HepG2 (cell line): ENCODE measurements around the gene SSBP1. TPM values are rescaled to one million over a fixed set of nuclear protein-coding genes. Genes with fewer than 3 reads are reported as not detected.

Experiments used
- ATAC-seq: fragments of 200-7000 bp; cut with Tn5 transposase; 3 replicates; pipeline ENCODE4 v1.9.1; 2020; ENCODE audit warnings: mild to moderate bottlenecking, moderate library complexity
- BruUV-seq: library from RNA; stranded (reverse); fragments of 400-500 nt; replicated peaks from 2 replicates; lab custom pipeline; 2021; lab: Mats Ljungman, UMichigan
- CTCF ChIA-PET: fragments of 300-600 bp; formaldehyde crosslinking; extraction: SDS; loops from one replicate; lab custom pipeline; 2021; ENCODE audit warnings: low total read pairs, inconsistent platforms, low intra/inter-chr PET ratio; lab: Yijun Ruan, JAX
- POLR2A ChIA-PET: fragments of 350-600 bp; sonication (Branson Sonifier 250); formaldehyde crosslinking; loops from one replicate; lab custom pipeline; 2020; ENCODE audit warnings: antibody characterized with exemption, inconsistent platforms; lab: Yijun Ruan, JAX
- DNase-seq: peaks from one replicate; pipeline ENCODE4 v3.0.0-alpha.2; 2015; ENCODE audit warnings: low spot score
- FAIRE-seq: peaks from 3 replicates; lab custom pipeline; 2011; peaks lifted over from hg19 to GRCh38; lab: Jason Lieb, UNC
- H2AFZ ChIP-seq: one replicate; pipeline ENCODE4 v1.6.1; 2011; ENCODE audit warnings: low read length, inconsistent platforms
- H3K27ac ChIP-seq: fragments of 300-600 bp; 3 replicates; pipeline ENCODE4 v1.8.0; 2011; ENCODE audit warnings: mixed run types, mild to moderate bottlenecking, mixed read lengths, low read length, inconsistent platforms; ENCODE audit not compliant: insufficient read depth; ENCODE audit errors: extremely low read length
- H3K27me3 ChIP-seq, 2 experiments: fragments of 200-600 bp in 1 of 2; 2 replicates in 1 of 2; 3 replicates in 1 of 2; pipeline versions ENCODE4 v1.6.0 to v1.8.0; 2011; ENCODE audit warnings: low read length in 2 of 2, mild to moderate bottlenecking in 2 of 2, moderate library complexity in 2 of 2, inconsistent platforms in 1 of 2; ENCODE audit not compliant: insufficient read depth in 2 of 2, control insufficient read depth in 1 of 2
- H3K36me3 ChIP-seq, 2 experiments: fragments of 200-600 bp in 1 of 2; replicated peaks in 1 of 2; 2 replicates in 1 of 2; 3 replicates in 1 of 2; pipeline versions ENCODE4 v1.5.1 to v1.8.0; 2011; ENCODE audit warnings: low read length in 2 of 2, inconsistent platforms in 1 of 2; ENCODE audit not compliant: insufficient read depth in 2 of 2, control insufficient read depth in 1 of 2
- H3K4me1 ChIP-seq: 2 replicates; pipeline ENCODE4 v1.5.1; 2012; ENCODE audit warnings: low read length, inconsistent platforms; ENCODE audit not compliant: insufficient read depth
- H3K4me2 ChIP-seq: 2 replicates; pipeline ENCODE4 v1.6.0; 2011; ENCODE audit warnings: low read depth, low read length, inconsistent platforms
- H3K4me3 ChIP-seq, 3 experiments: fragments of 200-600 bp in 1 of 3; sonication (generic), shearing (Covaris generic) in 1 of 3; replicated peaks in 1 of 3; 2 replicates each; pipeline ENCODE4 v1.5.1; 2011 to 2016; ENCODE audit warnings: low read length in 3 of 3, inconsistent platforms in 2 of 3, low read depth in 2 of 3, mild to moderate bottlenecking in 2 of 3, control low read depth in 1 of 3, mixed read lengths in 1 of 3; ENCODE audit not compliant: insufficient read depth in 1 of 3
- H3K79me2 ChIP-seq: one replicate; pipeline ENCODE4 v1.6.1; 2011; ENCODE audit warnings: low read length, inconsistent platforms; ENCODE audit not compliant: insufficient read depth
- H3K9ac ChIP-seq: 2 replicates; pipeline ENCODE4 v1.6.0; 2011; ENCODE audit warnings: mild to moderate bottlenecking, low read depth, low read length, inconsistent platforms; ENCODE audit not compliant: insufficient read depth
- H3K9me3 ChIP-seq: 2 replicates; pipeline ENCODE4 v1.5.1; 2012; ENCODE audit warnings: mild to moderate bottlenecking, low read length
- H4K20me1 ChIP-seq: 2 replicates; pipeline ENCODE4 v1.6.0; 2011; ENCODE audit warnings: inconsistent platforms, mild to moderate bottlenecking, low read length, moderate library complexity; ENCODE audit not compliant: insufficient read depth
- ARNTL ChIP-seq: sonication (generic); formaldehyde crosslinking; IDR thresholded peaks from 2 replicates; pipeline ENCODE4 v1.4.0; 2020; ENCODE audit warnings: mild to moderate bottlenecking, missing genetic modification reagents
- MIXL1 ChIP-seq: IDR thresholded peaks from 2 replicates; pipeline ENCODE4 v1.6.1; 2016
- MTF1 ChIP-seq: sonication (generic); formaldehyde crosslinking; IDR thresholded peaks from 2 replicates; pipeline ENCODE4 v1.5.0; 2020; ENCODE audit warnings: missing genetic modification reagents
- MXD4 ChIP-seq: IDR thresholded peaks from 2 replicates; pipeline ENCODE4 v1.6.1; 2016; ENCODE audit warnings: mild to moderate bottlenecking, missing biosample characterization, missing genetic modification reagents
- TAF1 ChIP-seq: sonication (generic); formaldehyde crosslinking; IDR thresholded peaks from 2 replicates; pipeline ENCODE4 v1.4.0; 2020; ENCODE audit warnings: missing genetic modification reagents
- ZC3H13 ChIP-seq: sonication (generic); formaldehyde crosslinking; IDR thresholded peaks from 2 replicates; pipeline ENCODE4 v1.8.1; 2023; ENCODE audit warnings: mild to moderate bottlenecking, missing genetic modification reagents, moderate library complexity
- ZEB1 ChIP-seq: IDR thresholded peaks from 2 replicates; pipeline ENCODE4 v1.6.1; 2012; ENCODE audit warnings: mild to moderate bottlenecking, low read depth, inconsistent platforms; ENCODE audit not compliant: insufficient replicate concordance
- ZNF331 ChIP-seq: sonication (generic); formaldehyde crosslinking; IDR thresholded peaks from 2 replicates; pipeline ENCODE4 v1.4.0; 2020; ENCODE audit warnings: missing genetic modification reagents
- ZNF577 ChIP-seq: sonication (generic); formaldehyde crosslinking; IDR thresholded peaks from 2 replicates; pipeline ENCODE4 v1.4.0; 2020; ENCODE audit warnings: mild to moderate bottlenecking, low read depth, missing genetic modification reagents, borderline replicate concordance
- ZNF660 ChIP-seq: sonication (generic); formaldehyde crosslinking; IDR thresholded peaks from 2 replicates; pipeline ENCODE4 v1.5.1; 2020; ENCODE audit warnings: mild to moderate bottlenecking, low read depth, missing genetic modification reagents, borderline replicate concordance
- WGBS: methylation state at CpG from one replicate; pipeline ENCODE4 v1.1.6; 2017; ENCODE audit warnings: low lambda C conversion rate; 5-methylcytosine and 5-hydroxymethylcytosine counted together
- in situ Hi-C: cut with HindIII; loops from 2 replicates; pipeline ENCODE4 v1.10.0; 2017; ENCODE audit warnings: low pct_unique_long_range_greater_than_20kb; ENCODE audit not compliant: extremely low pct_ligation_motif_present
- intact Hi-C: fragments of 100-400 bp; cut with micrococcal nuclease; formaldehyde crosslinking; loops from one replicate; pipeline ENCODE4 v1.10.0; 2022; ENCODE audit not compliant: unreplicated experiment
- polyA plus RNA-seq, 8 experiments: library from polyadenylated mRNA; depleted of rRNA in 3 of 8; stranded (reverse) in 7 of 8; unstranded in 1 of 8; fragments of >200 nt; fragmentation: Illumina TruSeq in 4 of 8; extraction: Trizol in 4 of 8; gene quantifications; 2 replicates each; pipeline versions ENCODE4 v1.2.1 to v1.2.3, GENCODE V29; 2011 to 2016; ENCODE audit warnings: low read depth in 4 of 8, missing spikeins in 1 of 8, mixed read lengths in 1 of 8; ENCODE audit not compliant: insufficient read depth in 1 of 8
- total RNA-seq, 5 experiments: library from RNA; depleted of rRNA; stranded (reverse); fragments of >200 nt; fragmentation: Illumina TruSeq; extraction: Trizol; gene quantifications; 2 replicates each; pipeline ENCODE4 v1.2.3, GENCODE V29; 2016; ENCODE audit warnings: low read depth in 1 of 5
- TF ChIP-seq, protein P1 (sequence below): sonication (generic); formaldehyde crosslinking; IDR thresholded peaks from 2 replicates; pipeline ENCODE4 v1.4.0; 2020; ENCODE audit warnings: missing genetic modification reagents
- TF ChIP-seq, protein P2 (sequence below): sonication (generic); formaldehyde crosslinking; IDR thresholded peaks from 2 replicates; pipeline ENCODE4 v1.5.0; 2020; ENCODE audit warnings: mild to moderate bottlenecking, missing genetic modification reagents, borderline replicate concordance
- TF ChIP-seq, protein P3 (sequence below): sonication (generic); formaldehyde crosslinking; IDR thresholded peaks from 2 replicates; pipeline ENCODE4 v1.5.0; 2020; ENCODE audit warnings: mild to moderate bottlenecking, missing genetic modification reagents
- TF ChIP-seq, protein P4 (sequence below), 2 experiments: sonication (generic) in 1 of 2; formaldehyde crosslinking in 1 of 2; IDR thresholded peaks; 2 replicates each; pipeline versions ENCODE4 v1.5.1 to v1.6.1; 2011 to 2020; ENCODE audit warnings: borderline replicate concordance in 1 of 2, low read depth in 1 of 2, low read length in 1 of 2, mild to moderate bottlenecking in 1 of 2, missing genetic modification reagents in 1 of 2, moderate library complexity in 1 of 2
- TF ChIP-seq, protein P5 (sequence below): sonication (generic); formaldehyde crosslinking; IDR thresholded peaks from 2 replicates; pipeline ENCODE4 v1.5.1; 2020; ENCODE audit warnings: mild to moderate bottlenecking, moderate library complexity, missing genetic modification reagents

SSBP1 gene
- total and polyA plus RNA-seq, 2 of the 13 experiments (the other 11 are each of a cell fraction or from before 2014, with no cell fraction given) = 64.4 to 254 TPM

DNA sequence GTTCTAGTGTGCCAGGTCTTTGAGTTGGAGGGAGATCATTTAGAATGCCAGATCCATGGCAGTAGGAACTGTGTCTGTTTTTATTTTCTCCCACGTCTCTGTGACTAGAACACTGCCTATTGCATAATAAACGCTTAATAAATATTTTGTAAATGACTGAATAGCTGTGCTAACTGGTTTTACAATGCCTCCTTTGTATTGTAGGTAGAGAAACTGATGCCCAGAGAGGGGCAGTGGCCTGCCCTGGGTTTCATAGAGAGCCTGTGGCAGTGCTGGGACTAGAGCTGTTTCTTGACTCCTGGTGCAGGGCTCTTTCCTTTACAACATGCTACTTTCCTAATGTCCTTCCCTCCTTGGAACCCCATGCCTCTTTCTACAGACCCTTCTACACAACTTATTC is 54.4 kb downstream of the SSBP1 start:
- Histone ChIP-seq H3K27me3 (no peaks in the 10 kb centered on the region), H2AFZ (no peak overlapping the region), H3K4me1 (no peaks in the 10 kb centered on the region), H3K36me3 (peaks cover 2 to 23% of the 10 kb centered on the region in 2 experiments; a peak in 4 of 5 replicates), H3K79me2 (no peaks in the 10 kb centered on the region), H4K20me1 (no peaks in the 10 kb centered on the region), H3K27ac (no peak overlapping the region), H3K9me3 (no peaks in the 10 kb centered on the region), H3K4me3 (no peak overlapping the region), H3K9ac (no peak overlapping the region), H3K4me2 (no peak overlapping the region)
- in situ Hi-C loops = no loop called here
- 81% methylated on average over 2 of the region's 2 CpGs for WGBS
- ChIA-PET CTCF (no interaction called here), POLR2A (no interaction called here)
- FAIRE-seq (no peak), DNase-seq (no peak), ATAC-seq (no peak)
- no TSS peak for BruUV-seq
- intact Hi-C loops = no loop called here
- no peak for TF ChIP-seq TAF1 (CRISPR knock-in tag)
- TF ChIP-seq, protein P1, sequence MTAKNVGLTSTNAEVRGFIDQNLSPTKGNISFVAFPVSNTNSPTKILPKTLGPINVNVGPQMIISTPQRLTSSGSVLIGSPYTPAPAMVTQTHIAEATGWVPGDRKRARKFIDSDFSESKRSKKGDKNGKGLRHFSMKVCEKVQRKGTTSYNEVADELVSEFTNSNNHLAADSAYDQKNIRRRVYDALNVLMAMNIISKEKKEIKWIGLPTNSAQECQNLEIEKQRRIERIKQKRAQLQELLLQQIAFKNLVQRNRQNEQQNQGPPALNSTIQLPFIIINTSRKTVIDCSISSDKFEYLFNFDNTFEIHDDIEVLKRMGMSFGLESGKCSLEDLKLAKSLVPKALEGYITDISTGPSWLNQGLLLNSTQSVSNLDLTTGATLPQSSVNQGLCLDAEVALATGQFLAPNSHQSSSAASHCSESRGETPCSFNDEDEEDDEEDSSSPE (CRISPR knock-in tag) = no peak
- TF ChIP-seq ZEB1 = no peak
- TF ChIP-seq ZC3H13 (CRISPR knock-in tag) = no peak
- TF ChIP-seq MTF1 (CRISPR knock-in tag) = no peak
- TF ChIP-seq, protein P2, sequence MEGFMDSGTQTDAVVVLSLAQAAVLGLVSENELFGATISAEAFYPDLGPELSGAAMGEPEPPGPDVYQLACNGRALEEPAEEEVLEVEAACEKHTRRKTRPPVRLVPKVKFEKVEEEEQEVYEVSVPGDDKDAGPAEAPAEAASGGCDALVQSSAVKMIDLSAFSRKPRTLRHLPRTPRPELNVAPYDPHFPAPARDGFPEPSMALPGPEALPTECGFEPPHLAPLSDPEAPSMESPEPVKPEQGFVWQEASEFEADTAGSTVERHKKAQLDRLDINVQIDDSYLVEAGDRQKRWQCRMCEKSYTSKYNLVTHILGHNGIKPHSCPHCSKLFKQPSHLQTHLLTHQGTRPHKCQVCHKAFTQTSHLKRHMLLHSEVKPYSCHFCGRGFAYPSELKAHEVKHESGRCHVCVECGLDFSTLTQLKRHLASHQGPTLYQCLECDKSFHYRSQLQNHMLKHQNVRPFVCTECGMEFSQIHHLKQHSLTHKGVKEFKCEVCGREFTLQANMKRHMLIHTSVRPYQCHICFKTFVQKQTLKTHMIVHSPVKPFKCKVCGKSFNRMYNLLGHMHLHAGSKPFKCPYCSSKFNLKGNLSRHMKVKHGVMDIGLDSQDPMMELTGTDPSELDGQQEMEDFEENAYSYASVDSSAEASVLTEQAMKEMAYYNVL (CRISPR knock-in tag) = no peak
- TF ChIP-seq ZNF660 (CRISPR knock-in tag) = no peak
- TF ChIP-seq ZNF577 (CRISPR knock-in tag) = no peak
- TF ChIP-seq ZNF331 (CRISPR knock-in tag) = no peak
- TF ChIP-seq MIXL1 = no peak
- TF ChIP-seq MXD4 (CRISPR knock-in tag) = no peak
- TF ChIP-seq, protein P3, sequence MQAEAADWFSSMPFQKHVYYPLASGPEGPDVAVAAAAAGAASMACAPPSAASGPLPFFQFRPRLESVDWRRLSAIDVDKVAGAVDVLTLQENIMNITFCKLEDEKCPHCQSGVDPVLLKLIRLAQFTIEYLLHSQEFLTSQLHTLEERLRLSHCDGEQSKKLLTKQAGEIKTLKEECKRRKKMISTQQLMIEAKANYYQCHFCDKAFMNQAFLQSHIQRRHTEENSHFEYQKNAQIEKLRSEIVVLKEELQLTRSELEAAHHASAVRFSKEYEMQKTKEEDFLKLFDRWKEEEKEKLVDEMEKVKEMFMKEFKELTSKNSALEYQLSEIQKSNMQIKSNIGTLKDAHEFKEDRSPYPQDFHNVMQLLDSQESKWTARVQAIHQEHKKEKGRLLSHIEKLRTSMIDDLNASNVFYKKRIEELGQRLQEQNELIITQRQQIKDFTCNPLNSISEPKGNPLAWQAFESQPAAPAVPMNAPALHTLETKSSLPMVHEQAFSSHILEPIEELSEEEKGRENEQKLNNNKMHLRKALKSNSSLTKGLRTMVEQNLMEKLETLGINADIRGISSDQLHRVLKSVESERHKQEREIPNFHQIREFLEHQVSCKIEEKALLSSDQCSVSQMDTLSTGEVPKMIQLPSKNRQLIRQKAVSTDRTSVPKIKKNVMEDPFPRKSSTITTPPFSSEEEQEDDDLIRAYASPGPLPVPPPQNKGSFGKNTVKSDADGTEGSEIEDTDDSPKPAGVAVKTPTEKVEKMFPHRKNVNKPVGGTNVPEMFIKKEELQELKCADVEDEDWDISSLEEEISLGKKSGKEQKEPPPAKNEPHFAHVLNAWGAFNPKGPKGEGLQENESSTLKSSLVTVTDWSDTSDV (CRISPR knock-in tag) = no peak
- no peak for TF ChIP-seq ARNTL (CRISPR knock-in tag)
- TF ChIP-seq, protein P4, sequence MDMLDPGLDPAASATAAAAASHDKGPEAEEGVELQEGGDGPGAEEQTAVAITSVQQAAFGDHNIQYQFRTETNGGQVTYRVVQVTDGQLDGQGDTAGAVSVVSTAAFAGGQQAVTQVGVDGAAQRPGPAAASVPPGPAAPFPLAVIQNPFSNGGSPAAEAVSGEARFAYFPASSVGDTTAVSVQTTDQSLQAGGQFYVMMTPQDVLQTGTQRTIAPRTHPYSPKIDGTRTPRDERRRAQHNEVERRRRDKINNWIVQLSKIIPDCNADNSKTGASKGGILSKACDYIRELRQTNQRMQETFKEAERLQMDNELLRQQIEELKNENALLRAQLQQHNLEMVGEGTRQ (IDR thresholded peaks at IDR 0.05; ENCODE audit: low read depth, low read length) = no peak
- TF ChIP-seq, protein P4 (CRISPR knock-in tag; IDR thresholded peaks at IDR 0.05; ENCODE audit: borderline replicate concordance) = no peak
- TF ChIP-seq, protein P5, sequence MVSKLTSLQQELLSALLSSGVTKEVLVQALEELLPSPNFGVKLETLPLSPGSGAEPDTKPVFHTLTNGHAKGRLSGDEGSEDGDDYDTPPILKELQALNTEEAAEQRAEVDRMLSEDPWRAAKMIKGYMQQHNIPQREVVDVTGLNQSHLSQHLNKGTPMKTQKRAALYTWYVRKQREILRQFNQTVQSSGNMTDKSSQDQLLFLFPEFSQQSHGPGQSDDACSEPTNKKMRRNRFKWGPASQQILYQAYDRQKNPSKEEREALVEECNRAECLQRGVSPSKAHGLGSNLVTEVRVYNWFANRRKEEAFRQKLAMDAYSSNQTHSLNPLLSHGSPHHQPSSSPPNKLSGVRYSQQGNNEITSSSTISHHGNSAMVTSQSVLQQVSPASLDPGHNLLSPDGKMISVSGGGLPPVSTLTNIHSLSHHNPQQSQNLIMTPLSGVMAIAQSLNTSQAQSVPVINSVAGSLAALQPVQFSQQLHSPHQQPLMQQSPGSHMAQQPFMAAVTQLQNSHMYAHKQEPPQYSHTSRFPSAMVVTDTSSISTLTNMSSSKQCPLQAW = no peak
